HEK293T (cell line): ENCODE data around the gene ARHGDIB.

Experiments
- ARNT ChIP-seq: fragments of 450-650 bp; IDR thresholded peaks from 2 replicates; pipeline ENCODE4 v1.6.1; 2017; ENCODE audit warnings: mild to moderate bottlenecking
- BHLHE40 ChIP-seq: fragments of 450-650 bp; IDR thresholded peaks from 2 replicates; pipeline ENCODE4 v1.6.1; 2016; ENCODE audit warnings: mild to moderate bottlenecking, moderate library complexity, borderline replicate concordance
- CTBP1 ChIP-seq: fragments of 450-650 bp; IDR thresholded peaks from 2 replicates; pipeline ENCODE4 v1.6.1; 2016; ENCODE audit warnings: borderline replicate concordance
- ELF4 ChIP-seq: fragments of 450-650 bp; IDR thresholded peaks from 2 replicates; pipeline ENCODE4 v1.6.1; 2017; ENCODE audit warnings: antibody characterized with exemption
- FOXA1 ChIP-seq: fragments of 450-650 bp; IDR thresholded peaks from 2 replicates; pipeline ENCODE4 v1.6.1; 2016; ENCODE audit warnings: mild to moderate bottlenecking
- FOXK2 ChIP-seq: fragments of 450-650 bp; IDR thresholded peaks from 2 replicates; pipeline ENCODE4 v1.6.1; 2016; ENCODE audit warnings: mild to moderate bottlenecking
- FOXM1 ChIP-seq: fragments of 450-650 bp; IDR thresholded peaks from 2 replicates; pipeline ENCODE4 v1.6.1; 2017; ENCODE audit warnings: mild to moderate bottlenecking, borderline replicate concordance
- HDGF ChIP-seq: fragments of 450-650 bp; IDR thresholded peaks from 2 replicates; pipeline ENCODE4 v1.6.1; 2017; ENCODE audit warnings: antibody characterized with exemption, borderline replicate concordance
- L3MBTL2 ChIP-seq: fragments of 450-650 bp; conservative IDR thresholded peaks from 2 replicates; pipeline ENCODE4 v1.6.1; 2016; ENCODE audit warnings: mild to moderate bottlenecking
- LEF1 ChIP-seq: fragments of 450-650 bp; IDR thresholded peaks from 2 replicates; pipeline ENCODE4 v1.6.1; 2017; ENCODE audit warnings: mild to moderate bottlenecking, borderline replicate concordance
- NFRKB ChIP-seq: fragments of 450-650 bp; IDR thresholded peaks from 2 replicates; pipeline ENCODE4 v1.6.1; 2016; ENCODE audit warnings: mild to moderate bottlenecking, moderate library complexity
- PKNOX1 ChIP-seq: fragments of 450-650 bp; IDR thresholded peaks from 2 replicates; pipeline ENCODE4 v1.6.1; 2016
- SP1 ChIP-seq: fragments of 450-650 bp; IDR thresholded peaks from 2 replicates; pipeline ENCODE4 v1.6.1; 2017
- TARDBP ChIP-seq: fragments of 450-650 bp; IDR thresholded peaks from 2 replicates; pipeline ENCODE4 v1.6.1; 2016

DNA sequence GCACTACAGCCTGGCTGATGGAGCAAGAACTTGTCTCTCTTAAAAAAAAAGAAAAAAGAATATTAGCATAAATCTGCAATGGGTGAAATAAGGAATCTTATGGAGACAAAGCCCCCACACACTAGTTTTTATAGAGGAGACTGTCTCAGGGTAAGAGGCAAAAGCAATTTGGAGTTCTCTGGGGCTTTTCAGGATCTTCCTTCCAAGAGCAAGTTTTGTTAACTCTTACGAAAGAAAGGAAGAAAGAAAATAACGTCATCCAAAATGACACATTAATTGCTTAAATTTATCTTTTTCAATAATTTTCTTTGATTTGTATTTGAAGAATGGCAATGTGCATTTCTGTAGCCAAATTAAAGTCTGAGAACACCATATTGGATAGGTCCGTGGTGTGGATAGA is 15.3 kb upstream of the ARHGDIB start:
- no peak for TF ChIP-seq NFRKB
- no peak for TF ChIP-seq LEF1
- no peak for TF ChIP-seq FOXM1
- no peak for TF ChIP-seq SP1
- TF ChIP-seq FOXA1, result no peak
- no peak for TF ChIP-seq ELF4
- no peak for TF ChIP-seq FOXK2
- no peak for TF ChIP-seq CTBP1
- TF ChIP-seq ARNT, result no peak
- TF ChIP-seq L3MBTL2, result no peak
- TF ChIP-seq BHLHE40, result no peak
- TF ChIP-seq TARDBP, result no peak
- no peak for TF ChIP-seq HDGF
- TF ChIP-seq PKNOX1, result no peak
